Loucy (cell line): ENCODE measurements around the gene ZNF341.

Experiments
- H2AFZ ChIP-seq: fragments of 200-600 bp; sonication (generic); 2 replicates; pipeline ENCODE4 v1.6.0; 2016; ENCODE audit warnings: antibody characterized with exemption, mild to moderate bottlenecking, low read length, moderate library complexity
- H3F3A ChIP-seq: fragments of 200-600 bp; 2 replicates; pipeline ENCODE4 v1.6.0; 2016; ENCODE audit warnings: antibody characterized with exemption, low read depth, mild to moderate bottlenecking
- H3K27me3 ChIP-seq: fragments of 200-600 bp; sonication (generic); 2 replicates; pipeline ENCODE4 v1.6.1; 2014; ENCODE audit warnings: low read length, mild to moderate bottlenecking; ENCODE audit not compliant: insufficient read depth, poor library complexity, severe bottlenecking
- H3K36me3 ChIP-seq: fragments of 200-600 bp; sonication (generic); 2 replicates; pipeline ENCODE4 v1.6.1; 2016; ENCODE audit warnings: low read length; ENCODE audit not compliant: insufficient read depth
- H3K4me1 ChIP-seq: fragments of 200-600 bp; sonication (generic); 2 replicates; pipeline ENCODE4 v1.5.1; 2014; ENCODE audit warnings: low read length, mild to moderate bottlenecking; ENCODE audit not compliant: insufficient read depth, poor library complexity, severe bottlenecking
- H3K4me2 ChIP-seq: fragments of 200-600 bp; sonication (generic); 2 replicates; pipeline ENCODE4 v1.6.0; 2014; ENCODE audit warnings: antibody characterized with exemption, low read length, low read depth, mild to moderate bottlenecking; ENCODE audit not compliant: poor library complexity, severe bottlenecking
- H3K4me3 ChIP-seq: fragments of 200-600 bp; sonication (generic); 2 replicates; pipeline ENCODE4 v1.5.1; 2014; ENCODE audit warnings: low read length, mild to moderate bottlenecking, mixed read lengths; ENCODE audit not compliant: poor library complexity, severe bottlenecking
- H3K79me2 ChIP-seq: fragments of 200-600 bp; sonication (generic); 2 replicates; pipeline ENCODE4 v1.6.1; 2014; ENCODE audit warnings: low read length; ENCODE audit not compliant: insufficient read depth
- H3K9ac ChIP-seq: fragments of 200-600 bp; sonication (generic); 2 replicates; pipeline ENCODE4 v1.6.0; 2014; ENCODE audit warnings: mild to moderate bottlenecking, low read depth, low read length, moderate library complexity; ENCODE audit not compliant: poor library complexity, severe bottlenecking
- H3K9me2 ChIP-seq: fragments of 200-600 bp; sonication (generic); replicated peaks from 2 replicates; pipeline ENCODE4 v1.6.1; 2016; ENCODE audit warnings: low read depth, low read length, mixed read lengths
- H3K9me3 ChIP-seq: fragments of 200-600 bp; sonication (generic); 2 replicates; pipeline ENCODE4 v1.6.1; 2014; ENCODE audit warnings: mild to moderate bottlenecking, antibody characterized with exemption, low read length, low read depth; ENCODE audit not compliant: insufficient read depth
- H4K20me1 ChIP-seq: fragments of 200-600 bp; sonication (generic); 2 replicates; pipeline ENCODE4 v1.6.0; 2014; ENCODE audit warnings: antibody characterized with exemption, low read length, mild to moderate bottlenecking; ENCODE audit not compliant: insufficient read depth, poor library complexity, severe bottlenecking
- EZH2phosphoT487 ChIP-seq: fragments of 200-600 bp; IDR thresholded peaks from 2 replicates; pipeline ENCODE4 v1.6.1; 2018; ENCODE audit warnings: antibody characterized with exemption, mild to moderate bottlenecking, moderate library complexity, borderline replicate concordance
- TF ChIP-seq, protein P1 (sequence below): fragments of 200-600 bp; sonication (generic); conservative IDR thresholded peaks from 2 replicates; pipeline ENCODE4 v1.5.1; 2014; ENCODE audit warnings: mild to moderate bottlenecking, antibody characterized with exemption, low read length

ZNF341 gene

DNA sequence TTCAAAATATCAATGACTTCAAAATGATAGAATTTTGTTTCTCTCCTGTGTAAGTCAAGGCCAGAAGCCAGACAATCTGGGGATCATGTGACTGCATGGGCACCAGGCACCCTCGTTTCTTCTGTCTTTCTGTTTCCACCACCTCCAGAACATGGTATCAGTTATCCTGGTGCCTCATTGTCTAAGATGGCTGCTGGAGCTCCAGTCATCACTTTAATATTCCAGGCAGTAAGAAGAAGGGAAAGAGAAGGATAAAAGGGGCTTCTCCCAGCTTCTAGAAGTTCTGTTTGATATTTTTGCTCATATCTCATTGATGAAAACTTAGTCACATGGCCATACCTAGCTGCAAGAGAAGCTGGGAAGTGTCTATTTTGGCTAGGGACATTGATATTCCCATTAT is 25.7 kb downstream of the ZNF341 start:
- H3F3A ChIP-seq: no peaks in the 10 kb centered on the region
- H3K4me1 ChIP-seq: peaks cover 6% of the 10 kb centered on the region
- no peak overlapping the region for H3K4me3 ChIP-seq
- no peaks in the 10 kb centered on the region for H3K79me2 ChIP-seq
- H3K4me2 ChIP-seq: no peak overlapping the region
- TF ChIP-seq EZH2phosphoT487: no peak
- TF ChIP-seq, protein P1, sequence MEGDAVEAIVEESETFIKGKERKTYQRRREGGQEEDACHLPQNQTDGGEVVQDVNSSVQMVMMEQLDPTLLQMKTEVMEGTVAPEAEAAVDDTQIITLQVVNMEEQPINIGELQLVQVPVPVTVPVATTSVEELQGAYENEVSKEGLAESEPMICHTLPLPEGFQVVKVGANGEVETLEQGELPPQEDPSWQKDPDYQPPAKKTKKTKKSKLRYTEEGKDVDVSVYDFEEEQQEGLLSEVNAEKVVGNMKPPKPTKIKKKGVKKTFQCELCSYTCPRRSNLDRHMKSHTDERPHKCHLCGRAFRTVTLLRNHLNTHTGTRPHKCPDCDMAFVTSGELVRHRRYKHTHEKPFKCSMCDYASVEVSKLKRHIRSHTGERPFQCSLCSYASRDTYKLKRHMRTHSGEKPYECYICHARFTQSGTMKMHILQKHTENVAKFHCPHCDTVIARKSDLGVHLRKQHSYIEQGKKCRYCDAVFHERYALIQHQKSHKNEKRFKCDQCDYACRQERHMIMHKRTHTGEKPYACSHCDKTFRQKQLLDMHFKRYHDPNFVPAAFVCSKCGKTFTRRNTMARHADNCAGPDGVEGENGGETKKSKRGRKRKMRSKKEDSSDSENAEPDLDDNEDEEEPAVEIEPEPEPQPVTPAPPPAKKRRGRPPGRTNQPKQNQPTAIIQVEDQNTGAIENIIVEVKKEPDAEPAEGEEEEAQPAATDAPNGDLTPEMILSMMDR: no peak
- peaks cover 3% of the 10 kb centered on the region for H3K36me3 ChIP-seq
- no peak overlapping the region for H2AFZ ChIP-seq
- H3K27me3 ChIP-seq: no peaks in the 10 kb centered on the region
- H3K9me2 ChIP-seq: no peaks in the 10 kb centered on the region
- no peaks in the 10 kb centered on the region for H4K20me1 ChIP-seq
- H3K9me3 ChIP-seq: no peaks in the 10 kb centered on the region
- no peak overlapping the region for H3K9ac ChIP-seq

- no peaks in the 10 kb centered on the region for H3K4me1 ChIP-seq
These were observed 30.0 kb downstream of the ZNF341 start for GRCh38 chr20:33761698-33762250.

GRCh38 chr20:33765099-33765498 is 33.3 kb downstream of the ZNF341 start:
- H3K9ac ChIP-seq: no peak overlapping the region
- H3K9me2 ChIP-seq: no peaks in the 10 kb centered on the region
- TF ChIP-seq, protein P1: no peak
- no peak for TF ChIP-seq EZH2phosphoT487
- H3K4me3 ChIP-seq: no peak overlapping the region
- H3K79me2 ChIP-seq: no peaks in the 10 kb centered on the region
- no peaks in the 10 kb centered on the region for H3K4me1 ChIP-seq
- no peaks in the 10 kb centered on the region for H3K27me3 ChIP-seq
- no peaks in the 10 kb centered on the region for H4K20me1 ChIP-seq
- no peak overlapping the region for H2AFZ ChIP-seq
- no peaks in the 10 kb centered on the region for H3F3A ChIP-seq
- H3K36me3 ChIP-seq: no peaks in the 10 kb centered on the region
- no peak overlapping the region for H3K4me2 ChIP-seq
- no peaks in the 10 kb centered on the region for H3K9me3 ChIP-seq

More at GRCh38 chr20:33761698-33762250, 30.0 kb downstream of the ZNF341 start:
- TF ChIP-seq, protein P1: no peak
- TF ChIP-seq EZH2phosphoT487: no peak
- no peak overlapping the region for H2AFZ ChIP-seq
- H3K36me3 ChIP-seq: peaks cover 3% of the 10 kb centered on the region; the same call in 1 of the 2 replicates
- no peaks in the 10 kb centered on the region for H4K20me1 ChIP-seq
- no peaks in the 10 kb centered on the region for H3K79me2 ChIP-seq
- no peaks in the 10 kb centered on the region for H3K9me3 ChIP-seq
- H3F3A ChIP-seq: no peaks in the 10 kb centered on the region
- H3K4me3 ChIP-seq: no peak overlapping the region
- no peaks in the 10 kb centered on the region for H3K27me3 ChIP-seq
- no peak overlapping the region for H3K9ac ChIP-seq
- H3K9me2 ChIP-seq: no peaks in the 10 kb centered on the region
- H3K4me2 ChIP-seq: no peak overlapping the region
